ENCODE measurements around the gene MTA1.

MTA1 gene

DNA sequence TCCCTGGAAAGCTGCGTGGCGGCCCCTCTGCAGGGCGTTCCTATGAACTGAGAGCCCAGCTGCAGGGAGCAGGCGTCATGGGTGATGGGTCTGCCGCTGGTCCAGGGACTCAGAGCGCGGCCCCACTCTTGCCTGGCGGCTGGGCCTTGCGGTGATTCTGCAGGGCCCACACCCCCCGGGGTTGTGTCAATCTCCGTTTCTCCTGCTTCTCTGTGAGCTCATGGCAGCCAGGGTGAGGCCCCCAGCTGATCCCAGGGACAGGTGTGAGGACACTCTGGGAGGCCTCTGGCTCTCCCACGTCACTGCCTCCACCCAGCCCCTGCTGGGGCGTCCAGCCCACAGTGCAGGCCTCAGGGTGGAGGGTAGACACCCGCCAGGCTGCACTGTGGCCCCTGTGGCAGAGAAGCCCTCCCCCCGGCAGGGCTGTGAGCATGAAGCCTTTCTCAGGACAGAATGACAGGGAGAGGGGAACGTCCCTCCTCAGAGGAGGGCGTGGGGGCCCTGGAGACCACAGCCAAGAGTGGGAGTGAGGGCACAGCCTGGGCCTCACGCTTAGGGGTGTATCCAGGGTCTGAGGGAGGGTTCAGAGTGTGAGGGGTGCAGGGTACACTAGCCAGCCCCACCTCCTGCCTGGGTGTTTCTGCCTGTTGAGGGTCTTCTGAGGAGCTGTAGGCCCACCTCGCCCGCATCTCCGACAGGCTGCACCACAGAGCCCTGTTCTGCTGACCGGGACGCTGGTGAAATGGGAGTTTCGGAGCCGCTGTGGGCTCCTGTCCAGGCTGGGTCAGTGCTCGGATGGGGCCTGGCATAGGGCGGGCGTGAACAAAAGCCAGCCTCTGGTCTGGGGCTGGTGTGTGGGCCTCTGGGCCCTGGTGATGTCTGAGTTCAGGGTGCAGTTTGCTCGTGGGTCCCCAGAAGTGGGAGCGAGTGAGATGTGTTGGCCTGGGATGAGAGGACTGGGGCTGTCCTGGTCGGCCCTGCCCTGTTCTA lies 28.3 kb downstream of the MTA1 start:
- FAIRE-seq (no peak), DNase-seq (ENCODE audit: insufficient read length, low spot score) (no peak)
- TF ChIP-seq, protein P1, sequence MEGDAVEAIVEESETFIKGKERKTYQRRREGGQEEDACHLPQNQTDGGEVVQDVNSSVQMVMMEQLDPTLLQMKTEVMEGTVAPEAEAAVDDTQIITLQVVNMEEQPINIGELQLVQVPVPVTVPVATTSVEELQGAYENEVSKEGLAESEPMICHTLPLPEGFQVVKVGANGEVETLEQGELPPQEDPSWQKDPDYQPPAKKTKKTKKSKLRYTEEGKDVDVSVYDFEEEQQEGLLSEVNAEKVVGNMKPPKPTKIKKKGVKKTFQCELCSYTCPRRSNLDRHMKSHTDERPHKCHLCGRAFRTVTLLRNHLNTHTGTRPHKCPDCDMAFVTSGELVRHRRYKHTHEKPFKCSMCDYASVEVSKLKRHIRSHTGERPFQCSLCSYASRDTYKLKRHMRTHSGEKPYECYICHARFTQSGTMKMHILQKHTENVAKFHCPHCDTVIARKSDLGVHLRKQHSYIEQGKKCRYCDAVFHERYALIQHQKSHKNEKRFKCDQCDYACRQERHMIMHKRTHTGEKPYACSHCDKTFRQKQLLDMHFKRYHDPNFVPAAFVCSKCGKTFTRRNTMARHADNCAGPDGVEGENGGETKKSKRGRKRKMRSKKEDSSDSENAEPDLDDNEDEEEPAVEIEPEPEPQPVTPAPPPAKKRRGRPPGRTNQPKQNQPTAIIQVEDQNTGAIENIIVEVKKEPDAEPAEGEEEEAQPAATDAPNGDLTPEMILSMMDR (IDR thresholded peaks at IDR 0.05; ENCODE audit: insufficient read depth, missing control alignments): no peak

DNA sequence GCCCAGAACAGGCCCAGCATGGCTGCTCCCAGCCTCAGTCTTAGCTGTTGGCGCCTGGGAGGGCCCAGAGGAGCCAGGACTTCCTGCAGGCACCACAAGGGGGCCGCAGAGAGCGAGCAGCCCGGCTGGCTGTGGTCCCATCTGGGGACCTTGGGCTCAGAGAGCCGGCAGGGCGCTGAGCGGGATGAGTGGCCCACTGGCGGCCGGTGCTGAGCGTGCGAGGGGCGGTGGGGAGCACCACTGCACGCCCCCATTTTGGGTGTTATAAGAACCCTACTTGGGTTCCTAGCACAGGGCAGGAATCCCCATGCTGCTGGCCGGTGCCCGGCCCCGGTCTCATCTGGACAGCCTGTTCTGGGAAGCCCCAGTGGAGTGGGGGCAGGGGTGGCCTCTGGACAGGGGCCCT lies 29.1 kb downstream of the MTA1 start:
- TF ChIP-seq, protein P1 (IDR thresholded peaks at IDR 0.05; ENCODE audit: insufficient read depth, missing control alignments): peak; percentile 58
- peak; percentile 83 for DNase-seq (ENCODE audit: insufficient read length, low spot score)
- no peak for FAIRE-seq

DNA sequence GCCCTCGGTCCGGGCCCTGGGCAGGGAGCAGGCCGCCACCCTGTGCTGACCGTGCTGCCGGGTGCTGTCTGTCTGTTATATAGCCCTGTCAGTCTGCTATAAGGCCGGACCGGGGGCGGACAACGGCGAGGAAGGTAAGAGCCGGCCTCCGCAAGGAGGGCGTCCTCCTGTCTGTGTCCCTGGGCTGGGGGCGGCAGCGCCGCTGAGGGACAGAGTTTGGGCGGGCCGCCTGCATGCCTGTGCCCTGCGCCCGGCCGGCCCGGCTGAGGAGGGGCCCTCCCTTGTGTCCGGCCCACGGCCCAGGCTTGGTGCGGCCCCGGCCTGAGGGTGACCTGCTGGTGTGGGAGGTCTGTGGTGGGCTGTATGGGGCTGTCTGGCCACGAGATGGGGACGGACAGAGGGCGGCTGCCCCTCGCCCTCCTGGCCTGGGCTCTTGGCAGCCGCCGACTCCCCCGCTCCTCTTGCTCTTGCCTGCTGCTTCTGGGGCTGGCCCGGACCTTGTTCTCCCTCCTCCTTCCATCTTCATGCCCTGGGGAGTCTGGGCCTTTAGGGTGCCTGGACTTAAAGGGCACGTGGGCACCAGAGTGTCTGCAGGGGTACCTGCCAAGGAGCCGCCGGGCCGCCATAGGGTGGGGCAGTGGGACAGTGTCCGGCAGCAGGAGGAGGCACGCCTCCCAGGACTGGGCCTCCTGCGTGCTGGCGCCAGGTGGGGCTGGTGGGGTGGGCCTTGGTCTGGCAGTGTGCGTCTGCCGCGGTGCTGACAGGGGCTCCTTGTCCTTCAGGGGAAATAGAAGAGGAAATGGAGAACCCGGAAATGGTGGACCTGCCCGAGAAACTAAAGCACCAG lies 29.9 kb downstream of the MTA1 start:
- TF ChIP-seq, protein P1 (IDR thresholded peaks at IDR 0.05; ENCODE audit: insufficient read depth, missing control alignments): no peak
- FAIRE-seq: no peak

DNA sequence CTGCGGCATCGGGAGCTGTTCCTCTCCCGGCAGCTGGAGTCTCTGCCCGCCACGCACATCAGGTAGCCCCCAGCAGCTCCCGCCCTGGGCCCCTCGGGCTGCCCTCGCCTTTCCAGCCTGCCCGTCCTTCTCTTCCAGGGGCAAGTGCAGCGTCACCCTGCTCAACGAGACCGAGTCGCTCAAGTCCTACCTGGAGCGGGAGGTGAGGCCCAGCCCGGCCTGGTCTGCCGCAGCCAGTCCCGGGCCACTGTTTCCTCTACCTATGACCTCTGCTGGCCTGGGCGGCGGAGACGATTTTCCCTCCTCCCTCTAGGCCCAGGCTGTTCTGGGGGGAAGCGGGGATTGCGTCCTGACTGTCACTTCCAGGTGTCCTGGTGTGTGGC lies 30.5 kb downstream of the MTA1 start:
- TF ChIP-seq, protein P1 (IDR thresholded peaks at IDR 0.05; ENCODE audit: insufficient read depth, missing control alignments): no peak
- no peak for FAIRE-seq
- no peak for DNase-seq (ENCODE audit: insufficient read length, low spot score)

More for the DNA sequence above, 29.9 kb downstream of the MTA1 start:
- DNase-seq (ENCODE audit: insufficient read length, low spot score): no peak

DNA sequence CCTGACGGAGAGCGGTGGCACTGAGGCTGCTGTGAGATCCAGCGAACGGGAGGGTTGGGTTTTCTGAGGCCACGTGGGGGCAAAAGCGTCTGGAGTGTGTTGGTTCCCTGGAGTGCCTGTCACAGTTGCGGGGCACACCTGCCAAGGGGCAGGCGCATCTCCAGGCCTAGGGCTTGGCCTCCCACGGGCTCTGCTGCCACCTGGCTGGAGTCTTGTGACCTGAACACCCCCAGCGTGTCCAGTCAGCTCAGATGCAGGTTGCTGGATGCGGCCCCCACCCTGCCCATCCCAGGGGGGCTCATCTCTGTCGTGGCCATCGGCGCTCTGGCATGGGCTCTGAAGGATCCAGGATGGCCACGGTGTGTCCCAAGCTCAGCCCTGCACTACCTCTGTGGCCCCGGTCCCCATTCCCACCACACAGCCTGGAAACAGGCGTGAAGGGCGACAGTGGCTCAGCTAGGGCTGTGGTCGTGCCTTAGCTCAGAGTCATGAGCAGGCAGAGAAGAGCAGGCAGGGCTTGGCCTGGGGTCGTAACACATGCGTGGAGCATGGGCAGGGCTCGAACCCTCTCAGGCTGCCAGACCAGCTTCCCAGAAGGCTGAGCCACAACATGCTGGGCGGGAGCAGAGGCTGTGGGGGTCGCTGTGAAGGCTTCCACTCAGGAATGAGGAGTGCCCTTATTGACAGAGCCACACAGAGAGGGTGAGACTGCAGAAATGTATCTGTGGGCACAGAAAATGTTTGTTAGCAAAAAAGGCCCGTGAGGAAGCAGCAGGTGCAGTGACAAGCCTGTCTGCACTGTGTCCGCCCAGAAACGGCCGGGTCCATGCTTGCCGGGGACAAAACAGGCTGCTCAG lies 31.5 kb downstream of the MTA1 start:
- DNase-seq (ENCODE audit: insufficient read length, low spot score): no peak
- no peak for FAIRE-seq
- TF ChIP-seq, protein P1 (IDR thresholded peaks at IDR 0.05; ENCODE audit: insufficient read depth, missing control alignments): no peak

GRCh38 chr14:105452963-105453362 lies 33.3 kb downstream of the MTA1 start:
- TF ChIP-seq, protein P1 (IDR thresholded peaks at IDR 0.05; ENCODE audit: insufficient read depth, missing control alignments): no peak
- DNase-seq (ENCODE audit: insufficient read length, low spot score): no peak
- FAIRE-seq: no peak
